Esophagus muscularis mucosa (tissue), 4 donors: ENCODE measurements around the gene GON4L. TPM values are rescaled to one million over a fixed set of nuclear protein-coding genes. Genes with fewer than 3 reads are reported as not detected.

Experiments
- DNase-seq: peaks from one replicate; pipeline ENCODE4 v3.0.0-alpha.2; 2017; ENCODE audit errors: extremely low spot score
- H3K27ac ChIP-seq, 4 donors: fragments of 200-600 bp; sonication (generic); replicated peaks in 1 of 4; 1 replicate in 3 of 4; 2 replicates in 1 of 4; pipeline ENCODE4 v1.5.1; 2016 to 2019; ENCODE audit warnings: mild to moderate bottlenecking in 1 of 4
- H3K27me3 ChIP-seq, 4 donors: fragments of 200-600 bp; sonication (generic); one replicate each; pipeline versions ENCODE4 v1.5.1 to v1.6.0; 2016 to 2019
- H3K36me3 ChIP-seq, 4 donors: fragments of 200-600 bp; sonication (generic); one replicate each; pipeline ENCODE4 v1.5.1; 2016 to 2019
- H3K4me1 ChIP-seq, 4 donors: fragments of 200-600 bp; sonication (generic); one replicate each; pipeline ENCODE4 v1.5.1; 2016 to 2019
- H3K4me3 ChIP-seq, 4 donors: fragments of 200-600 bp; sonication (generic); 1 replicate in 2 of 4; 2 replicates in 2 of 4; pipeline ENCODE4 v1.5.1; 2016 to 2019; ENCODE audit warnings: mild to moderate bottlenecking in 4 of 4, moderate library complexity in 1 of 4
- H3K9me3 ChIP-seq, 4 donors: fragments of 200-600 bp; sonication (generic); 1 replicate in 3 of 4; 2 replicates in 1 of 4; pipeline ENCODE4 v1.5.1; 2016 to 2019
- CTCF ChIP-seq, 3 experiments: fragments of 200-600 bp in 2 of 3; fragments of 450-650 bp in 1 of 3; sonication (generic) in 2 of 3; IDR thresholded peaks; one replicate each; pipeline ENCODE4 v1.5.1; 2017 to 2019; ENCODE audit warnings: antibody characterized with exemption in 3 of 3, mild to moderate bottlenecking in 2 of 3, moderate library complexity in 1 of 3
- EP300 ChIP-seq: sonication (generic); formaldehyde crosslinking; IDR thresholded peaks from one replicate; pipeline ENCODE4 v1.6.1; 2017; ENCODE audit warnings: antibody characterized with exemption
- POLR2A ChIP-seq: fragments of 450-650 bp; IDR thresholded peaks from one replicate; pipeline ENCODE4 v1.6.1; 2017; ENCODE audit warnings: antibody characterized with exemption, moderate library complexity, mild to moderate bottlenecking, low read depth
- POLR2AphosphoS5 ChIP-seq, 2 donors: sonication (generic); formaldehyde crosslinking; IDR thresholded peaks; one replicate each; pipeline ENCODE4 v1.6.1; 2017; ENCODE audit warnings: antibody characterized with exemption in 2 of 2
- WGBS: methylation state at CpG from one replicate; pipeline ENCODE4 v1.1.5; 2018; 5-methylcytosine and 5-hydroxymethylcytosine counted together
- intact Hi-C: fragments of 100-400 bp; cut with DNase I; formaldehyde crosslinking; loops from one replicate; pipeline ENCODE4 v1.15.1; 2023
- total RNA-seq, 4 donors: library from RNA; depleted of rRNA; stranded (reverse); fragments of >200 nt; gene quantifications; one replicate each; pipeline versions ENCODE4 v1.1.0 to v1.2.1, GENCODE V29; 2016

The GON4L gene
- total RNA-seq, 4 donors from 2014 or later: 26.5 to 49.8 (median 28.3) TPM

- Histone ChIP-seq H3K4me1 (peaks cover 0 to 10% (median 7%) of the 10 kb centered on the region in 4 donors), H3K27ac (no peak overlapping the region), H3K36me3 (peaks cover 0 to 4% (median 0%) of the 10 kb centered on the region in 4 donors), H3K27me3 (no peaks in the 10 kb centered on the region), H3K4me3 (no peak overlapping the region), H3K9me3 (no peaks in the 10 kb centered on the region)
- DNase-seq: peak; percentile 45
- no peak for TF ChIP-seq POLR2AphosphoS5 (IDR thresholded peaks at IDR 0.05)
- TF ChIP-seq POLR2A: no peak
- TF ChIP-seq CTCF (IDR thresholded peaks at IDR 0.05): no peak
- no peak for TF ChIP-seq EP300
- 96% methylated on average over 11 of the region's 11 CpGs for WGBS
- intact Hi-C loops: no loop called here
Observed at GRCh38 chr1:155834296-155834926, 22.6 kb downstream of the GON4L start.

- DNase-seq: peak; percentile 14
- 100% methylated on average over 1 of the region's 1 CpG for WGBS
- intact Hi-C loops: no loop called here
Observed at GRCh38 chr1:155833665-155834295, 23.2 kb downstream of the GON4L start.

GRCh38 chr1:155831279-155831976, 25.6 kb downstream of the GON4L start:
- H3K9me3 ChIP-seq: no peaks in the 10 kb centered on the region
- no peak overlapping the region for H3K4me3 ChIP-seq
- peaks cover 0 to 4% (median 2%) of the 10 kb centered on the region in 4 donors for H3K36me3 ChIP-seq
- H3K4me1 ChIP-seq: peaks cover 0 to 10% (median 7%) of the 10 kb centered on the region in 4 donors
- DNase-seq: peak; percentile 42
- 94% methylated on average over 7 of the region's 7 CpGs for WGBS
- no peak overlapping the region for H3K27ac ChIP-seq
- TF ChIP-seq EP300: no peak
- TF ChIP-seq CTCF (IDR thresholded peaks at IDR 0.05): no peak
- no peak for TF ChIP-seq POLR2AphosphoS5 (IDR thresholded peaks at IDR 0.05)
- TF ChIP-seq POLR2A: no peak
- intact Hi-C loops: no loop called here
- H3K27me3 ChIP-seq: no peaks in the 10 kb centered on the region

More at GRCh38 chr1:155833665-155834295, 23.2 kb downstream of the GON4L start:
- TF ChIP-seq POLR2A (no peak), CTCF (IDR thresholded peaks at IDR 0.05) (no peak), EP300 (no peak), POLR2AphosphoS5 (IDR thresholded peaks at IDR 0.05) (no peak)
- Histone ChIP-seq H3K36me3 (peaks cover 0 to 4% (median 0%) of the 10 kb centered on the region in 4 donors), H3K27ac (no peak overlapping the region), H3K4me3 (no peak overlapping the region), H3K9me3 (no peaks in the 10 kb centered on the region), H3K27me3 (no peaks in the 10 kb centered on the region), H3K4me1 (peaks cover 0 to 10% (median 7%) of the 10 kb centered on the region in 4 donors)

GRCh38 chr1:155827450-155827849, 29.6 kb downstream of the GON4L start:
- no peak for TF ChIP-seq EP300
- TF ChIP-seq POLR2AphosphoS5 (IDR thresholded peaks at IDR 0.05): no peak
- TF ChIP-seq CTCF (IDR thresholded peaks at IDR 0.05): no peak
- no peak for TF ChIP-seq POLR2A
- WGBS: 90% methylated on average over 4 of the region's 4 CpGs
- Histone ChIP-seq H3K27me3 (no peaks in the 10 kb centered on the region), H3K4me1 (no peaks in the 10 kb centered on the region), H3K27ac (no peak overlapping the region), H3K36me3 (peaks cover 14 to 42% (median 37%) of the 10 kb centered on the region in 4 donors), H3K4me3 (no peak overlapping the region), H3K9me3 (no peaks in the 10 kb centered on the region)
- intact Hi-C loops: no loop called here
- no peak for DNase-seq
